DMS153 (cell line): Measurements from ENCODE around the gene PCNT.
"Not testable (repeated sequence)": the region's sequence is repeated elsewhere in the genome, so short reads cannot be mapped to it uniquely, and the experiment has no call there.

Source experiments
- DNase-seq: peaks from one replicate; lab custom pipeline; 2025; lab: John Stamatoyannopoulos, UW

The PCNT gene

GRCh38 chr21:46381541-46381940 lies 57.6 kb downstream of the PCNT start:
- no peak for DNase-seq

- DNase-seq = no peak
Observed at GRCh38 chr21:46384556-46384955, 60.6 kb downstream of the PCNT start.

- no peak for DNase-seq
Observed at GRCh38 chr21:46385846-46386733, 62.1 kb downstream of the PCNT start.

GRCh38 chr21:46386734-46387088 lies 62.8 kb downstream of the PCNT start:
- DNase-seq = no peak

GRCh38 chr21:46388206-46388880 lies 64.4 kb downstream of the PCNT start:
- no peak for DNase-seq

GRCh38 chr21:46388896-46389295 lies 64.9 kb downstream of the PCNT start:
- no peak for DNase-seq

- no peak for DNase-seq
Observed at GRCh38 chr21:46390603-46391545, 66.9 kb downstream of the PCNT start.

GRCh38 chr21:46391773-46392172 lies 67.8 kb downstream of the PCNT start:
- no peak for DNase-seq

GRCh38 chr21:46392921-46393320 lies 69.0 kb downstream of the PCNT start:
- no peak for DNase-seq

- no peak for DNase-seq
Observed at GRCh38 chr21:46393451-46393940, 69.5 kb downstream of the PCNT start.

GRCh38 chr21:46393941-46394594 lies 70.1 kb downstream of the PCNT start:
- peak; percentile 16 for DNase-seq

- DNase-seq = no peak
Observed at GRCh38 chr21:46394595-46395104, 70.7 kb downstream of the PCNT start.

- DNase-seq = no peak
Observed at GRCh38 chr21:46397211-46397905, 73.4 kb downstream of the PCNT start.

GRCh38 chr21:46397993-46398392 lies 74.0 kb downstream of the PCNT start:
- DNase-seq = no peak

GRCh38 chr21:46399129-46399528 lies 75.2 kb downstream of the PCNT start:
- no peak for DNase-seq

- no peak for DNase-seq
Observed at GRCh38 chr21:46399686-46400085, 75.7 kb downstream of the PCNT start.

- DNase-seq = no peak
Observed at GRCh38 chr21:46401186-46401910, 77.4 kb downstream of the PCNT start.

- no peak for DNase-seq
Observed at GRCh38 chr21:46402421-46402820, 78.5 kb downstream of the PCNT start.

GRCh38 chr21:46403234-46403811 lies 79.4 kb downstream of the PCNT start:
- DNase-seq = not testable (repeated sequence)

- DNase-seq = no peak
Observed at GRCh38 chr21:46404306-46404705, 80.3 kb downstream of the PCNT start.
